ENCODE measurements around the gene CFDP1. TPM values are rescaled to one million over a fixed set of nuclear protein-coding genes. Genes with fewer than 3 reads are reported as not detected.

Gene CFDP1
- total RNA-seq, 3 donors from 2014 or later, result 71.9 to 101 (median 72.0) TPM

DNA sequence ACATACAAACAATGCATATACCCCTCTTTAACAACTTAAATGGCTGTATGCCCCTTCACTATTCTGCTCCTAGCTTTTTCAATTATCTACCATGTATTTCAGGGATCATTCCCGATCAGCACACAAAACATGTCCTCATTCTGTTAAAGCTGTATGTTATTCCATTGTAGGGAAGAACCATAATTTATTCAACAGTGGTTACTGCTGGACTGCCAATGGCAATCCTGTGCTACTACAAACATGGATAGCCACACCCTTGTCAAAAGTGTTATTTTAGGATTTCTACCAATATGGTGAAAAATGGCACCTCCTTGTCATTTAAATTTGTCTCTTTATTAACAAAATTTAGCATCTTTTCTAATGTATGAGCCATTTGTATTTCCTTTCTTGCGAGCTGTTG, 96.8 kb downstream of the CFDP1 start:
- TF ChIP-seq, protein P1, sequence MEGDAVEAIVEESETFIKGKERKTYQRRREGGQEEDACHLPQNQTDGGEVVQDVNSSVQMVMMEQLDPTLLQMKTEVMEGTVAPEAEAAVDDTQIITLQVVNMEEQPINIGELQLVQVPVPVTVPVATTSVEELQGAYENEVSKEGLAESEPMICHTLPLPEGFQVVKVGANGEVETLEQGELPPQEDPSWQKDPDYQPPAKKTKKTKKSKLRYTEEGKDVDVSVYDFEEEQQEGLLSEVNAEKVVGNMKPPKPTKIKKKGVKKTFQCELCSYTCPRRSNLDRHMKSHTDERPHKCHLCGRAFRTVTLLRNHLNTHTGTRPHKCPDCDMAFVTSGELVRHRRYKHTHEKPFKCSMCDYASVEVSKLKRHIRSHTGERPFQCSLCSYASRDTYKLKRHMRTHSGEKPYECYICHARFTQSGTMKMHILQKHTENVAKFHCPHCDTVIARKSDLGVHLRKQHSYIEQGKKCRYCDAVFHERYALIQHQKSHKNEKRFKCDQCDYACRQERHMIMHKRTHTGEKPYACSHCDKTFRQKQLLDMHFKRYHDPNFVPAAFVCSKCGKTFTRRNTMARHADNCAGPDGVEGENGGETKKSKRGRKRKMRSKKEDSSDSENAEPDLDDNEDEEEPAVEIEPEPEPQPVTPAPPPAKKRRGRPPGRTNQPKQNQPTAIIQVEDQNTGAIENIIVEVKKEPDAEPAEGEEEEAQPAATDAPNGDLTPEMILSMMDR (IDR thresholded peaks at IDR 0.05), result no peak

DNA sequence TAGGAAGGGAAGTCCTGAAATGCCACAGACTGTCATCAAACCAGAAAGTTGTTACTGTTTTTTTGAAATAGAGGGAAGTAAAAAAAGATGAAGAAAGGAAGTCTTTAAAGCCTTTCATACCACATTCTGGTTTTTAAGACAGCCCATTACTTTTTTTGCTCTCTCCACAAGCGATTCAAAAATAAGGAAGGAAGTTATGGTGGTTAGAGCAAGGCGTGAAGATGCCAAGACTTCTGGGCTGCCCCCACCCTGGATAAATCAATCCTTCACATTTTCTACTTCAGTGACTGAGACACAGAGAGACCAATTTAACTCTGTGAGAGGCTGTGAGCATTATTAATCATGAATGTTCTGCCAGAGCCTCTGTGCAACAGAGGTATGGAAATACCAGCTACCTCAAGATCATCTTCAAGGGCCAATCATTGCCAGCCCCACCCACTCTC, 99.6 kb downstream of the CFDP1 start:
- TF ChIP-seq, protein P1 (IDR thresholded peaks at IDR 0.05), result no peak
- Histone ChIP-seq H3K36me3 (ENCODE audit: low read depth) (no peaks in the 10 kb centered on the region), H3K4me3 (no peak overlapping the region), H3K4me1 (ENCODE audit: low read depth) (no peaks in the 10 kb centered on the region), H3K9me3 (no peaks in the 10 kb centered on the region)
- no peak for DNase-seq
- intact Hi-C loops (cut with DNase I, micrococcal nuclease), result no loop called here
- no peak for ATAC-seq

More for the DNA sequence above, 96.8 kb downstream of the CFDP1 start:
- H3K36me3 ChIP-seq (ENCODE audit: low read depth), result no peaks in the 10 kb centered on the region
- peaks cover 1% of the 10 kb centered on the region for H3K4me1 ChIP-seq (ENCODE audit: low read depth)
- ATAC-seq, result no peak
- DNase-seq, result no peak
- H3K4me3 ChIP-seq, result no peak overlapping the region
- intact Hi-C loops (cut with DNase I, micrococcal nuclease), result no loop called here
- H3K9me3 ChIP-seq, result no peaks in the 10 kb centered on the region

DNA sequence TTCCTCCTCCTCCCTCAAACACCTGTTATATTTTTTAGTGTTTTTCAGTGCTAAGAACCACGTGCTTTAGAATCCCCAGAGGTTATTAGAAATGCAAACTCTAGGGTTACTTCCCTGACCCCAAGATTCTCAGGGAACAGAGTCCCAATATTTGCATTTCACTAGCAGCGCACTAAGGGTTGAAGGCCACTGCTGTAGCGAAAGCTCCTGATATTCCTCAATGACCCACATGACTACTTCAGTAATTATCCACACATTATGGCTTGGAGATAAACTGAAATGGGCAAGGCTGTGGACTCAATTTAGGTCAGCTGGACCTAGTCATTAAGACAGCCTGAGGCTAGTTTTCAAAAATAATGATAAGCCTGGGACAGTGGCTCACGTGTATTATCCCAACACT, 103.4 kb downstream of the CFDP1 start:
- no peaks in the 10 kb centered on the region for H3K36me3 ChIP-seq (ENCODE audit: low read depth)
- H3K4me1 ChIP-seq (ENCODE audit: low read depth), result no peaks in the 10 kb centered on the region
- intact Hi-C loops (cut with DNase I, micrococcal nuclease), result no loop called here
- ATAC-seq, result no peak
- TF ChIP-seq, protein P1 (IDR thresholded peaks at IDR 0.05), result no peak
- no peaks in the 10 kb centered on the region for H3K9me3 ChIP-seq
- H3K4me3 ChIP-seq, result no peak overlapping the region
- DNase-seq, result no peak

DNA sequence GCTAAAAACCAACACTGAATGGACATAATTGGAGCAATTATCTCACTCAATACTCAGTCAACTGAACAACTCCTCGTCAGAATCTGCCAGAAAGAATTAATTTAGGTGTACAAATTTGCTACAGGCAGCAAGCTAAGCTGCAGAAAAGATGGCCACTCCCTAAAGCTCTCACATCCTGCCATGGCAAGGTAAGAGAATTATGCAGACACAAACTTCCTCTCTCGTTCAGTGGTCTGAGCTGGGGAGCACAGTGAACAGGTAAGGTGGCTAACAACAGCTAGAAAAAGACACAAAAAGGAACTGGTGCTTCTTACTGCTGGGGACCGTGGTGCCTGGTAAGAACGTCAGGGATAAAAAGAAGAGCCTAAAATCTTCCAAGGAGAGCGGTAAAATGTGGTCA, 107.0 kb downstream of the CFDP1 start:
- ATAC-seq, result no peak
- Histone ChIP-seq H3K4me3 (no peak overlapping the region), H3K4me1 (ENCODE audit: low read depth) (no peaks in the 10 kb centered on the region), H3K9me3 (no peaks in the 10 kb centered on the region), H3K36me3 (ENCODE audit: low read depth) (no peaks in the 10 kb centered on the region)
- intact Hi-C loops (cut with DNase I, micrococcal nuclease), result no loop called here
- TF ChIP-seq, protein P1 (IDR thresholded peaks at IDR 0.05), result no peak
- DNase-seq, result no peak

DNA sequence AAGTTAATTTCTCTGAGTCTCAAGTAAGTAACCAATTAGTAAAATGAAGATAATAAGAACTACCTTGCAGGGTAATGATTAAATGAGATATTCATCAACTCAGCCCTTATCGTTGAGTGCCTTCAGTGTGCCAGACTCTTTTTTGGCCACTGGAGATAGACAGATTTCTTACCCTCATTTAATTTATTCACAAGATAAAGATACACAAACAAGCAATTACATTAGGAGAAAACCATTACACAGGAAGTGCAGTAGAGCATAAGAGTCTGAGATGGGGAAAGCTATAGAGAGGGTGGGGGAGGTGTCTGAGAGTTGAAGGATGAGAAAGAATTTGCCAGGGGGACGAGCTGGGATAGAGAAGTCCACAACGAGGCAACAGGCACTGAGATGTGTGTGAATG, 109.4 kb downstream of the CFDP1 start:
- peaks cover 5% of the 10 kb centered on the region for H3K4me1 ChIP-seq (ENCODE audit: low read depth)
- TF ChIP-seq, protein P1 (IDR thresholded peaks at IDR 0.05), result no peak
- H3K36me3 ChIP-seq (ENCODE audit: low read depth), result no peaks in the 10 kb centered on the region
- DNase-seq (no peak), ATAC-seq (no peak)
- H3K9me3 ChIP-seq, result no peaks in the 10 kb centered on the region
- no peak overlapping the region for H3K4me3 ChIP-seq
- intact Hi-C loops (cut with DNase I, micrococcal nuclease), result no loop called here

DNA sequence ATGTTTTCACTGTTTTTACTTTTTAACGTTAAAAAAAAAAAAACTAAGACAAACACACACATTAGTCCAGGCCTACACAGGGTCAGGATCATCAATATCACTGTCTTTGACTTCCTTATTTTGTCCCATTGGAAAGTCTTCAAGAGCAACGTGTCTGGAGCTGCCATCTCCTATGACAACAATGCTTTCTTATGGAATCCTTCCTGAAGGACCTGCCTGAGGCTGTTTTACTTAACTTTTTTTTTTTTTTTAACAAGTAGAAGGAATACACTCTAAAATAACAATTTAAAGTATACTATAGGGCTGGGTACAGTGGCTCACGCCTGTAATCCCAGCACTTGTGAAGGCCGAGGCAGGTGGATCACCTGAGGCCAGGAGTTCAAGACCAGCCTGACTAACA, 110.1 kb downstream of the CFDP1 start:
- H3K9me3 ChIP-seq, result no peaks in the 10 kb centered on the region
- no peaks in the 10 kb centered on the region for H3K36me3 ChIP-seq (ENCODE audit: low read depth)
- intact Hi-C loops (cut with DNase I, micrococcal nuclease), result no loop called here
- DNase-seq (no peak), ATAC-seq (no peak)
- peaks cover 5% of the 10 kb centered on the region for H3K4me1 ChIP-seq (ENCODE audit: low read depth)
- TF ChIP-seq, protein P1 (IDR thresholded peaks at IDR 0.05), result no peak
- no peak overlapping the region for H3K4me3 ChIP-seq
